Glutamatergic neuron (in vitro differentiated cells): Measurements from ENCODE around the gene COA3. TPM values are rescaled to one million over a fixed set of nuclear protein-coding genes. Genes with fewer than 3 reads are reported as not detected.

Experiments
- DNase-seq: peaks from one replicate; pipeline ENCODE4 v3.0.0; 2022
- H3K27ac Mint-ChIP-seq: one replicate; pipeline ENCODE4 v1.8.0; 2020; ENCODE audit warnings: mild to moderate bottlenecking, mixed read lengths, inconsistent platforms; ENCODE audit not compliant: unreplicated experiment
- H3K27me3 Mint-ChIP-seq: one replicate; pipeline ENCODE4 v1.8.0; 2020; ENCODE audit warnings: mild to moderate bottlenecking, moderate library complexity, mixed read lengths, inconsistent platforms; ENCODE audit not compliant: unreplicated experiment
- H3K36me3 Mint-ChIP-seq: one replicate; pipeline ENCODE4 v1.8.0; 2020; ENCODE audit warnings: mild to moderate bottlenecking, mixed read lengths, inconsistent platforms; ENCODE audit not compliant: unreplicated experiment
- H3K4me1 Mint-ChIP-seq: one replicate; pipeline ENCODE4 v1.8.0; 2020; ENCODE audit warnings: mild to moderate bottlenecking, low read depth, mixed read lengths, inconsistent platforms; ENCODE audit not compliant: unreplicated experiment
- H3K4me3 Mint-ChIP-seq: one replicate; pipeline ENCODE4 v1.8.0; 2020; ENCODE audit warnings: mild to moderate bottlenecking, mixed read lengths, inconsistent platforms; ENCODE audit not compliant: unreplicated experiment
- H3K9me3 Mint-ChIP-seq: one replicate; pipeline ENCODE4 v1.8.0; 2020; ENCODE audit warnings: mild to moderate bottlenecking, moderate library complexity, mixed read lengths, inconsistent platforms; ENCODE audit not compliant: unreplicated experiment
- CTCF ChIP-seq: fragments of 200-600 bp; sonication (generic); IDR thresholded peaks from one replicate; pipeline ENCODE4 v1.5.0; 2021; ENCODE audit not compliant: partially characterized antibody, unreplicated experiment
- long read RNA-seq: library from polyadenylated mRNA; unstranded; transcript quantifications from one replicate; pipeline ENCODE4 v2.0.0, GENCODE V29; 2020; ENCODE audit not compliant: unreplicated experiment
- total RNA-seq: library from RNA; stranded (reverse); fragmentation: NEBNext Ultra II Directional; extraction: Animal tissue kit (Norgen Biotek cat#: 25700); gene quantifications from one replicate; pipeline ENCODE4 v1.2.1, GENCODE V29; 2021; ENCODE audit not compliant: unreplicated experiment

The COA3 gene
- 56.7 TPM for total RNA-seq
- long read RNA-seq, transcript COA3-201 (2 exons, 771 nt), result major isoform, 65 of 65 reads
- long read RNA-seq, partial matches to known transcripts, result 0 of 65 reads
- long read RNA-seq, other reads (novel, unspliced or antisense), result 0 of 65 reads

GRCh38 chr17:42798383-42799380 is at the start of gene COA3, which contains the start of gene CNTD1:
Gene COA3, minus strand, starts transcription at chr17:42798704. Its CDS starts 23 bp downstream, at chr17:42798681.
Gene CNTD1, plus strand, starts transcription at chr17:42798861. Its CDS starts 207 bp downstream, at chr17:42799068.
- DNase-seq, result peak; percentile 93
- peaks cover 6% of the 10 kb centered on the region for H3K36me3 Mint-ChIP-seq
- peak within 1 kb of the TSS; percentile 93 for H3K4me3 Mint-ChIP-seq
- H3K27ac Mint-ChIP-seq, result peak within 1 kb of the TSS; percentile 85
- H3K27me3 Mint-ChIP-seq, result peaks cover 8% of the 10 kb centered on the region
- no peak for TF ChIP-seq CTCF
- H3K4me1 Mint-ChIP-seq, result peaks cover 3% of the 10 kb centered on the region
- peaks cover 2% of the 10 kb centered on the region for H3K9me3 Mint-ChIP-seq

GRCh38 chr17:42848093-42848492 is 49.6 kb upstream of the COA3 start:
- Mint-ChIP-seq H3K4me3 (no peak overlapping the region), H3K4me1 (no peaks in the 10 kb centered on the region), H3K9me3 (no peaks in the 10 kb centered on the region), H3K27me3 (peaks cover 2% of the 10 kb centered on the region), H3K27ac (no peak overlapping the region), H3K36me3 (no peaks in the 10 kb centered on the region)
- no peak for DNase-seq
- no peak for TF ChIP-seq CTCF

DNA sequence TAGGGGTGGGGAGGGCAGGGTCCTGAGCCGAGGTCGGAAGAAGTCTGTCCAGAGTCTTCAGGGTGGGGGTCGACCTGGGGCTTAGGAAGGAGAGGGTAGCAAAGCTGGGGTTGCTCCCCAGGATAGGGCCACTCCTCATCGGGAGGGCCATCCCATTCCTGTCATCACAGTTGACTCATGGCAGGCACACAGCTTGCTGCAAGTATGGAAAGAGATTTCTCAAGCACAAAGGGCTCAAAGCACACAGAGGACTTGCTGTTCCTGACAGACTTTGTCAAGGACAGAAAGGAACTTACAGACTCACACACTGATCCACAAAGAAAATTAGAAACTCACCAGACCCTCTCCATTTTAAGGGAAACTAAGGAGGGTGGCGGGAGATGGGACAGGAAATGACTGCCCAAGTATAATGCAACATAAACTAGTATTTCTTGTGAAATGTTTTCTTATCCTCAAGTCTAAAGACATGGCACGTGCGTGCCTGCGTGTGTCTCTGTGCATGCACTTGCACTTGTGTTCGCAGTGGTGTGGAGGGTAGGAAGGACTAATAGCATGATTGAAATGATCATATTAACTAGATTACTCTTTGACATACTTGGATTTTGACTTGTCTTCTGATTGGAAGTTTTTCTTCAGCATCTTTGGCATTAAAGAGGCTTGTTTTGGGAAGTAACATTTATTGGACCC is 48.2 kb upstream of the COA3 start:
- no peak for TF ChIP-seq CTCF
- Mint-ChIP-seq H3K27ac (no peak overlapping the region), H3K4me3 (no peak overlapping the region), H3K4me1 (no peaks in the 10 kb centered on the region), H3K36me3 (no peaks in the 10 kb centered on the region), H3K9me3 (no peaks in the 10 kb centered on the region), H3K27me3 (peaks cover 2% of the 10 kb centered on the region)
- DNase-seq, result no peak

DNA sequence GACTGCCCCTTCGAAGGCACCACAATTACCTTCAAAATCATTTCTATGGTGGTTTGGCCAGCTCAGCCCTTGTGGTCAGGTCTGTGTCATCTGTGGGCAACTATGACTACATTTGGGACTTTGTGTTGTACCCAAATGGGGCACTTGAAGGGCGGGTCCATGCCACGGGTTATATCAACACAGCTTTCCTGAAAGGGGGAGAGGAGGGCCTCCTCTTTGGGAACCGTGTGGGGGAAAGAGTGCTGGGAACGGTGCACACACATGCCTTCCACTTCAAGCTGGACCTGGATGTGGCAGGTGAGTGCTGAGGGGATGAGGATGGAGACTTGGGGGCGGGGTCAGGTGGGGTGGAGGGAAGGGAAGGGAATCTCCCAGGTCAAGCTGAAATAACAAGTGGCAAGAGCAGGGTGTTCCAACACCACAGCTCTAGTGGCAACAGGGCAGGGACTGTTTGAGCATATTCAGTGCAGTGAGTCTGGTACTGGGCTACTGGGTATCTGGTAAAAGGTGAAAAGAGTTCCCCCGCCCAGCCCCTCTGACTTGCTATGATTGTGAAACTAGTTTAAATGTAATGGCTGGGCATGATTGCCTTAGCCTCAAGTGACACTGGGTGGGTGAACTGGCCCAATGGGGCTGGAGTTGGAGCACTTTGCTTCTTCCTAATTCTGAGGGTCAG is 47.6 kb upstream of the COA3 start:
- no peak for DNase-seq
- TF ChIP-seq CTCF, result no peak
- Mint-ChIP-seq H3K4me3 (no peak overlapping the region), H3K9me3 (no peaks in the 10 kb centered on the region), H3K36me3 (no peaks in the 10 kb centered on the region), H3K27me3 (peaks cover 2% of the 10 kb centered on the region), H3K4me1 (no peaks in the 10 kb centered on the region), H3K27ac (no peak overlapping the region)
